K562 (cell line): ENCODE results near the gene CRCP. TPM values are rescaled to one million over a fixed set of nuclear protein-coding genes. Genes with fewer than 3 reads are reported as not detected.

Source experiments
- GABPB1 ChIP-seq: sonication (generic); formaldehyde crosslinking; IDR thresholded peaks from 2 replicates; pipeline ENCODE4 v1.8.0; 2022; ENCODE audit warnings: mild to moderate bottlenecking, missing genetic modification reagents
- HNRNPL ChIP-seq: fragments of 200-400 bp; formaldehyde crosslinking; IDR thresholded peaks from 2 replicates; pipeline ENCODE4 v1.6.1; 2017; ENCODE audit warnings: low read depth, mild to moderate bottlenecking, low read length
- KAT8 ChIP-seq: fragments of 450-650 bp; IDR thresholded peaks from 2 replicates; pipeline ENCODE4 v1.6.1; 2016; ENCODE audit warnings: low read depth, mild to moderate bottlenecking
- NRF1 ChIP-seq, 2 experiments: fragments of 450-650 bp; IDR thresholded peaks in 1 of 2; conservative IDR thresholded peaks in 1 of 2; 2 replicates each; pipeline ENCODE4 v1.6.1; 2014; ENCODE audit warnings: mild to moderate bottlenecking in 2 of 2
- SAP30 ChIP-seq: fragments of 200-600 bp; sonication (generic); IDR thresholded peaks from 2 replicates; pipeline ENCODE4 v1.6.1; 2012; ENCODE audit warnings: borderline replicate concordance, low read depth, mild to moderate bottlenecking, moderate library complexity, low read length, control low read depth, inconsistent platforms; ENCODE audit not compliant: insufficient read depth, poor library complexity, severe bottlenecking
- TBP ChIP-seq: optimal IDR thresholded peaks from 2 replicates; pipeline ENCODE3; 2011; ENCODE audit warnings: low read depth, low read length, improper control_type of control experiment
- TRIM24 ChIP-seq, 2 experiments: fragments of 450-650 bp; IDR thresholded peaks; 2 replicates each; pipeline ENCODE4 v1.6.1; 2016
- ZNF121 ChIP-seq: sonication (generic); formaldehyde crosslinking; conservative IDR thresholded peaks from 2 replicates; pipeline ENCODE4 v1.8.0; 2022; ENCODE audit warnings: missing genetic modification reagents
- ZNF354B ChIP-seq: fragments of 250-450 bp; sonication (Bioruptor Pico); IDR thresholded peaks from 2 replicates; pipeline ENCODE4 v1.4.0; 2020
- polyA plus RNA-seq, 8 experiments: library from polyadenylated mRNA; depleted of rRNA in 4 of 8; stranded (reverse) in 5 of 8; unstranded in 3 of 8; fragments of >200 nt; fragmentation: Nextera tagmentation in 2 of 8; fragmentation: Illumina TruSeq in 1 of 8; extraction: Ambion mirVana in 2 of 8; extraction: Trizol in 1 of 8; gene quantifications; 2 replicates each; pipeline versions ENCODE4 v1.2.1 to v1.2.3, GENCODE V29; 2011 to 2014; ENCODE audit warnings: inconsistent platforms in 1 of 8, missing spikeins in 1 of 8
- total RNA-seq, 7 experiments: library from RNA; depleted of rRNA in 6 of 7; stranded (reverse); fragments of >200 nt in 6 of 7; fragmentation: Illumina TruSeq in 2 of 7; extraction: Trizol in 2 of 7; gene quantifications; 2 replicates each; pipeline versions ENCODE4 v1.2.1 to v1.2.3, GENCODE V29; 2011 to 2021; ENCODE audit warnings: low replicate concordance in 1 of 7
- TF ChIP-seq, protein P1 (sequence below): sonication (generic); formaldehyde crosslinking; IDR thresholded peaks from 2 replicates; pipeline ENCODE4 v1.8.1; 2023; ENCODE audit warnings: mild to moderate bottlenecking, missing genetic modification reagents
- TF ChIP-seq, protein P2 (sequence below): fragments of 250-450 bp; sonication (Bioruptor Pico); IDR thresholded peaks from 2 replicates; pipeline ENCODE4 v1.9.0; 2021; ENCODE audit warnings: mild to moderate bottlenecking, inconsistent platforms
- TF ChIP-seq, protein P3 (sequence below): sonication (generic); formaldehyde crosslinking; IDR thresholded peaks from 2 replicates; pipeline ENCODE4 v1.8.1; 2023; ENCODE audit warnings: mild to moderate bottlenecking, missing genetic modification reagents, moderate library complexity
- TF ChIP-seq, protein P4 (sequence below): fragments of 450-650 bp; IDR thresholded peaks from 2 replicates; pipeline ENCODE4 v1.6.1; 2016; ENCODE audit warnings: low read depth

CRCP gene
- total and polyA plus RNA-seq, 9 of the 15 experiments (the other 6 are each of a cell fraction or from before 2014, with no cell fraction given): 22.1 to 58.3 (median 43.4) TPM

DNA sequence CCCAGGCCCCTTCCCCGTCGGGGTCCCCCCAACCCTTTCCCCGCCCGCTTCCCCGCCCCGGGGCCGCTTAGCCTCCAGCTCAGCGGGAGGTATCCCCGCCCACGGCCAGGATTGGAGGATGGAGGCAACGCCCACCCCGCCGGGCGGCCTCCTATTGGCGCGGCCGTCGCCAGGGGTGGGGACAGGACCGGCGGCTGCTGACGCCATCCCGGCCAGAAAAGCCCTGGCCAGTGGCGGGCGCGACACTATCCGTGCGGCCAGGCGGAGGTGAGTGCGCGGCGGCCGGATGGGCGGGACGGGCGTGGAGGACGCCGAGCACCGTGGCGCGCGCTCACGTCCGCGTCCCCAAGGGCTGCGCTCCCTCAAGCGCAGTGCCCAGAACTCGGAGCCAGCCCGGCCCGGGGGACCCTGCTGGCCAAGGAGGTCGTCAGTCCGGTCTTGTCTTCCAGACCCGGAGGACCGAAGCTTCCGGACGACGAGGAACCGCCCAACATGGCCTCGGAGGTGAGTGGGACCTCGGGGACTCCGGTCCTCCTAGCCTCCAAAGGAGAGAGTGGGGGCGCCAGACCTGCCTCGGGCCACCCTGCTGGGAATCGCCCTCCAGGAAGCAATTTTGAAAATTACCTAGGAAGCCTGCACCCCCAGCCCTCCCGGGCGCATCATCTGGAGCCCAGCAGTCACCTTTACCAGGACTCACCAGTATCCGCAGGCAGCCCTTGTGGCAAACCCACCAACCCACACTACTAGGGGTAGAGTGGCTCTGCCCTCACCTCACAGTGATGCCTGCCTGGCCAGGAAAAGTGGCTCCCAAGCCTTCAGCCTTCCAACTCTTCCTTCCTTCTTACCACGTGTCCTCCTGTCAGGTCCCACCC is 38.8 kb upstream of the CRCP start, which contains the start of gene ASL (continued):
- TF ChIP-seq, protein P1, sequence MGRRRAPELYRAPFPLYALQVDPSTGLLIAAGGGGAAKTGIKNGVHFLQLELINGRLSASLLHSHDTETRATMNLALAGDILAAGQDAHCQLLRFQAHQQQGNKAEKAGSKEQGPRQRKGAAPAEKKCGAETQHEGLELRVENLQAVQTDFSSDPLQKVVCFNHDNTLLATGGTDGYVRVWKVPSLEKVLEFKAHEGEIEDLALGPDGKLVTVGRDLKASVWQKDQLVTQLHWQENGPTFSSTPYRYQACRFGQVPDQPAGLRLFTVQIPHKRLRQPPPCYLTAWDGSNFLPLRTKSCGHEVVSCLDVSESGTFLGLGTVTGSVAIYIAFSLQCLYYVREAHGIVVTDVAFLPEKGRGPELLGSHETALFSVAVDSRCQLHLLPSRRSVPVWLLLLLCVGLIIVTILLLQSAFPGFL: peak; percentile 93; the same call in 1 of the 2 replicates
- TF ChIP-seq, protein P2, sequence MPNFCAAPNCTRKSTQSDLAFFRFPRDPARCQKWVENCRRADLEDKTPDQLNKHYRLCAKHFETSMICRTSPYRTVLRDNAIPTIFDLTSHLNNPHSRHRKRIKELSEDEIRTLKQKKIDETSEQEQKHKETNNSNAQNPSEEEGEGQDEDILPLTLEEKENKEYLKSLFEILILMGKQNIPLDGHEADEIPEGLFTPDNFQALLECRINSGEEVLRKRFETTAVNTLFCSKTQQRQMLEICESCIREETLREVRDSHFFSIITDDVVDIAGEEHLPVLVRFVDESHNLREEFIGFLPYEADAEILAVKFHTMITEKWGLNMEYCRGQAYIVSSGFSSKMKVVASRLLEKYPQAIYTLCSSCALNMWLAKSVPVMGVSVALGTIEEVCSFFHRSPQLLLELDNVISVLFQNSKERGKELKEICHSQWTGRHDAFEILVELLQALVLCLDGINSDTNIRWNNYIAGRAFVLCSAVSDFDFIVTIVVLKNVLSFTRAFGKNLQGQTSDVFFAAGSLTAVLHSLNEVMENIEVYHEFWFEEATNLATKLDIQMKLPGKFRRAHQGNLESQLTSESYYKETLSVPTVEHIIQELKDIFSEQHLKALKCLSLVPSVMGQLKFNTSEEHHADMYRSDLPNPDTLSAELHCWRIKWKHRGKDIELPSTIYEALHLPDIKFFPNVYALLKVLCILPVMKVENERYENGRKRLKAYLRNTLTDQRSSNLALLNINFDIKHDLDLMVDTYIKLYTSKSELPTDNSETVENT (CRISPR knock-in tag): peak; percentile 94
- TF ChIP-seq ZNF354B (CRISPR knock-in tag): no peak
- TF ChIP-seq TBP: peak; percentile 96
- peak; percentile 92 for TF ChIP-seq SAP30
- TF ChIP-seq, protein P3, sequence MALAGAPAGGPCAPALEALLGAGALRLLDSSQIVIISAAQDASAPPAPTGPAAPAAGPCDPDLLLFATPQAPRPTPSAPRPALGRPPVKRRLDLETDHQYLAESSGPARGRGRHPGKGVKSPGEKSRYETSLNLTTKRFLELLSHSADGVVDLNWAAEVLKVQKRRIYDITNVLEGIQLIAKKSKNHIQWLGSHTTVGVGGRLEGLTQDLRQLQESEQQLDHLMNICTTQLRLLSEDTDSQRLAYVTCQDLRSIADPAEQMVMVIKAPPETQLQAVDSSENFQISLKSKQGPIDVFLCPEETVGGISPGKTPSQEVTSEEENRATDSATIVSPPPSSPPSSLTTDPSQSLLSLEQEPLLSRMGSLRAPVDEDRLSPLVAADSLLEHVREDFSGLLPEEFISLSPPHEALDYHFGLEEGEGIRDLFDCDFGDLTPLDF: peak; percentile 66; the same call in 1 of the 2 replicates
- no peak for TF ChIP-seq TRIM24 (IDR thresholded peaks at IDR 0.05)
- peak; percentile 80 to 85 for TF ChIP-seq NRF1 (conservative IDR thresholded peaks at IDR 0.05 in 1 of 2, IDR thresholded peaks at IDR 0.05 in 1 of 2)
- TF ChIP-seq KAT8: no peak
- TF ChIP-seq HNRNPL: no peak
- TF ChIP-seq ZNF121: no peak
- TF ChIP-seq, protein P4, sequence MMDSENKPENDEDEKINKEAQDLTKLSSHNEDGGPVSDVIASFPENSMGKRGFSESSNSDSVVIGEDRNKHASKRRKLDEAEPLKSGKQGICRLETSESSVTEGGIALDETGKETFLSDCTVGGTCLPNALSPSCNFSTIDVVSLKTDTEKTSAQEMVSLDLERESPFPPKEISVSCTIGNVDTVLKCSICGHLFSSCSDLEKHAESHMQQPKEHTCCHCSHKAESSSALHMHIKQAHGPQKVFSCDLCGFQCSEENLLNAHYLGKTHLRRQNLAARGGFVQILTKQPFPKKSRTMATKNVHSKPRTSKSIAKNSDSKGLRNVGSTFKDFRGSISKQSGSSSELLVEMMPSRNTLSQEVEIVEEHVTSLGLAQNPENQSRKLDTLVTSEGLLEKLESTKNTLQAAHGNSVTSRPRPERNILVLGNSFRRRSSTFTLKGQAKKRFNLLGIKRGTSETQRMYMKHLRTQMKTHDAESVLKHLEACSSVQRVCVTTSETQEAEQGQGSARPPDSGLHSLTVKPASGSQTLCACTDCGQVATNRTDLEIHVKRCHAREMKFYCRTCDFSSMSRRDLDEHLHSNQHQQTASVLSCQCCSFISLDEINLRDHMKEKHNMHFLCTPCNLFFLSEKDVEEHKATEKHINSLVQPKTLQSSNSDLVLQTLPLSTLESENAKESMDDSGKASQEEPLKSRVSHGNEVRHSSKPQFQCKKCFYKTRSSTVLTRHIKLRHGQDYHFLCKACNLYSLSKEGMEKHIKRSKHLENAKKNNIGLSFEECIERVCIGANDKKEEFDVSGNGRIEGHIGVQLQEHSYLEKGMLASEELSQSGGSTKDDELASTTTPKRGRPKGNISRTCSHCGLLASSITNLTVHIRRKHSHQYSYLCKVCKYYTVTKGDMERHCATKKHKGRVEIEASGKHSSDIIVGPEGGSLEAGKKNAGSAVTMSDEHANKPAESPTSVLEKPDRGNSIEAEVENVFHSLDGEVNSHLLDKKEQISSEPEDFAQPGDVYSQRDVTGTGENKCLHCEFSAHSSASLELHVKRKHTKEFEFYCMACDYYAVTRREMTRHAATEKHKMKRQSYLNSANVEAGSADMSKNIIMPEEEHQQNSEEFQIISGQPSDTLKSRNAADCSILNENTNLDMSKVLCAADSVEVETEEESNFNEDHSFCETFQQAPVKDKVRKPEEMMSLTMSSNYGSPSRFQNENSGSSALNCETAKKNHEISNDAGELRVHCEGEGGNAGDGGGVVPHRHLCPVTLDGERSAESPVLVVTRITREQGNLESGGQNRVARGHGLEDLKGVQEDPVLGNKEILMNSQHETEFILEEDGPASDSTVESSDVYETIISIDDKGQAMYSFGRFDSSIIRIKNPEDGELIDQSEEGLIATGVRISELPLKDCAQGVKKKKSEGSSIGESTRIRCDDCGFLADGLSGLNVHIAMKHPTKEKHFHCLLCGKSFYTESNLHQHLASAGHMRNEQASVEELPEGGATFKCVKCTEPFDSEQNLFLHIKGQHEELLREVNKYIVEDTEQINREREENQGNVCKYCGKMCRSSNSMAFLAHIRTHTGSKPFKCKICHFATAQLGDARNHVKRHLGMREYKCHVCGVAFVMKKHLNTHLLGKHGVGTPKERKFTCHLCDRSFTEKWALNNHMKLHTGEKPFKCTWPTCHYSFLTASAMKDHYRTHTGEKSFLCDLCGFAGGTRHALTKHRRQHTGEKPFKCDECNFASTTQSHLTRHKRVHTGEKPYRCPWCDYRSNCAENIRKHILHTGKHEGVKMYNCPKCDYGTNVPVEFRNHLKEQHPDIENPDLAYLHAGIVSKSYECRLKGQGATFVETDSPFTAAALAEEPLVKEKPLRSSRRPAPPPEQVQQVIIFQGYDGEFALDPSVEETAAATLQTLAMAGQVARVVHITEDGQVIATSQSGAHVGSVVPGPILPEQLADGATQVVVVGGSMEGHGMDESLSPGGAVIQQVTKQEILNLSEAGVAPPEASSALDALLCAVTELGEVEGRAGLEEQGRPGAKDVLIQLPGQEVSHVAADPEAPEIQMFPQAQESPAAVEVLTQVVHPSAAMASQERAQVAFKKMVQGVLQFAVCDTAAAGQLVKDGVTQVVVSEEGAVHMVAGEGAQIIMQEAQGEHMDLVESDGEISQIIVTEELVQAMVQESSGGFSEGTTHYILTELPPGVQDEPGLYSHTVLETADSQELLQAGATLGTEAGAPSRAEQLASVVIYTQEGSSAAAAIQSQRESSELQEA: no peak
- peak; percentile 59; the same call in 1 of the 2 replicates for TF ChIP-seq GABPB1
